ENCODE results near the gene PRKN. TPM values are rescaled to one million over a fixed set of nuclear protein-coding genes. Genes with fewer than 3 reads are reported as not detected.

The PRKN gene
- total and polyA plus RNA-seq, 2 donors (not counting 3 experiments of a cell fraction or from before 2014, with no cell fraction given): 0.06 TPM; not detected in 1

- DNase-seq (ENCODE audit: low read depth, low spot score) (no peak), FAIRE-seq (no peak)
- no TSS peak for BruUV-seq (replicated peaks)
- Histone ChIP-seq H3K4me3 (replicated peaks in 1 of 3; ENCODE audit: insufficient read depth in 1 of 3, low read depth in 1 of 3, low read length in 3 of 3) (no peak overlapping the region), H2AFZ (ENCODE audit: low read depth, low read length) (no peak overlapping the region), H3K27me3 (ENCODE audit: control insufficient read depth in 2 of 2, insufficient read depth in 2 of 2, low read length in 2 of 2) (no peaks in the 10 kb centered on the region), H3K9me1 (replicated peaks; ENCODE audit: control insufficient read depth, extremely low read depth, insufficient read depth, low read length) (no peaks in the 10 kb centered on the region), H3K9me3 (replicated peaks; ENCODE audit: control insufficient read depth, insufficient read depth, low read length) (no peaks in the 10 kb centered on the region), H3K4me2 (ENCODE audit: insufficient read depth, low read length) (no peak overlapping the region), H3K79me2 (ENCODE audit: control insufficient read depth, insufficient read depth, low read length) (no peaks in the 10 kb centered on the region), H3K36me3 (ENCODE audit: control insufficient read depth in 2 of 2, extremely low read depth in 1 of 2, insufficient read depth in 2 of 2, low read length in 2 of 2) (no peaks in the 10 kb centered on the region), H3K27ac (ENCODE audit: insufficient read depth, low read depth, low read length) (no peak overlapping the region), H3K4me1 (ENCODE audit: control insufficient read depth, extremely low read depth, insufficient read depth, low read length) (no peaks in the 10 kb centered on the region), H4K20me1 (replicated peaks; ENCODE audit: control insufficient read depth, extremely low read depth, insufficient read depth, low read length) (no peaks in the 10 kb centered on the region), H3K9ac (replicated peaks; ENCODE audit: extremely low read depth, insufficient read depth, low read length) (no peak overlapping the region)
- TF ChIP-seq JUN (IDR thresholded peaks at IDR 0.05; ENCODE audit: borderline replicate concordance, insufficient read depth, insufficient read length, low read depth) (no peak), FOS (IDR thresholded peaks at IDR 0.05; ENCODE audit: borderline replicate concordance, insufficient read depth, low read length) (no peak), MYC (IDR thresholded peaks at IDR 0.05; ENCODE audit: low read depth, low read length) (no peak), POLR2A (IDR thresholded peaks at IDR 0.05; ENCODE audit: low read depth, low read length) (no peak), GATA2 (IDR thresholded peaks at IDR 0.05; ENCODE audit: insufficient read depth, insufficient read length, low read depth, low read length) (no peak), POLR2AphosphoS5 (IDR thresholded peaks at IDR 0.05; ENCODE audit: insufficient read depth, low read depth, low read length) (no peak), CTCF (IDR thresholded peaks at IDR 0.05; ENCODE audit: extremely low read depth in 1 of 2, insufficient read depth in 1 of 2, low read depth in 1 of 2, low read length in 2 of 2) (no peak), MAX (IDR thresholded peaks at IDR 0.05; ENCODE audit: insufficient read depth, insufficient read length) (no peak), EZH2 (IDR thresholded peaks at IDR 0.05; ENCODE audit: borderline replicate concordance, low read depth, low read length, severe bottlenecking) (no peak)
- dilution Hi-C loops (cut with MboI; ENCODE audit: extremely low pct_ligation_motif_present, low sequenced_read_pairs): no loop called here
- POLR2A ChIA-PET: no interaction called here
- CTCF ChIA-PET: no interaction called here
- intact Hi-C loops (cut with micrococcal nuclease): no loop called here
Observed at GRCh38 chr6:161847628-161848027, 879.9 kb downstream of the PRKN start.

Measured in endothelial cell of umbilical vein (primary cell).